HG02973 (cell line): ENCODE data around the gene MBTPS2.
"Not testable (repeated sequence)": the region's sequence is repeated elsewhere in the genome, so short reads cannot be mapped to it uniquely, and the experiment has no call there.

Experiments
- ATAC-seq: cut with Tn5 transposase; IDR thresholded peaks from one replicate; pipeline ENCODE4 v1.9.1; 2021; ENCODE audit warnings: moderate library complexity; ENCODE audit not compliant: unreplicated experiment

Gene MBTPS2

GRCh38 chrX:21856504-21856903, 17.1 kb downstream of the MBTPS2 start:
- no peak for ATAC-seq

GRCh38 chrX:21863241-21863640, 23.8 kb downstream of the MBTPS2 start:
- no peak for ATAC-seq

GRCh38 chrX:21865436-21865835, 26.0 kb downstream of the MBTPS2 start:
- ATAC-seq = no peak

- ATAC-seq = no peak
Observed at GRCh38 chrX:21870494-21870893, 31.1 kb downstream of the MBTPS2 start.

GRCh38 chrX:21873063-21873775, 33.8 kb downstream of the MBTPS2 start:
- ATAC-seq = no peak

GRCh38 chrX:21874182-21874581, 34.8 kb downstream of the MBTPS2 start:
- not testable (repeated sequence) for ATAC-seq

- no peak for ATAC-seq
Observed at GRCh38 chrX:21875013-21875412, 35.6 kb downstream of the MBTPS2 start.

GRCh38 chrX:21881881-21882574, 42.6 kb downstream of the MBTPS2 start:
- ATAC-seq = no peak

- ATAC-seq = no peak
Observed at GRCh38 chrX:21883258-21883657, 43.8 kb downstream of the MBTPS2 start.

- ATAC-seq = no peak
Observed at GRCh38 chrX:21885568-21885967, 46.2 kb downstream of the MBTPS2 start.

- ATAC-seq = no peak
Observed at GRCh38 chrX:21905313-21905712, 65.9 kb downstream of the MBTPS2 start.

GRCh38 chrX:21905953-21906352, 66.5 kb downstream of the MBTPS2 start:
- no peak for ATAC-seq

GRCh38 chrX:21907260-21907659, 67.8 kb downstream of the MBTPS2 start:
- no peak for ATAC-seq

GRCh38 chrX:21911481-21911880, 72.1 kb downstream of the MBTPS2 start:
- ATAC-seq = no peak

- no peak for ATAC-seq
Observed at GRCh38 chrX:21912220-21912619, 72.8 kb downstream of the MBTPS2 start.

- ATAC-seq = no peak
Observed at GRCh38 chrX:21912989-21913388, 73.6 kb downstream of the MBTPS2 start.

GRCh38 chrX:21926116-21926515, 86.7 kb downstream of the MBTPS2 start:
- ATAC-seq = no peak

GRCh38 chrX:21926527-21927278, 87.3 kb downstream of the MBTPS2 start:
- ATAC-seq = no peak

GRCh38 chrX:21929209-21929608, 89.8 kb downstream of the MBTPS2 start:
- no peak for ATAC-seq

- ATAC-seq = no peak
Observed at GRCh38 chrX:21930986-21931385, 91.6 kb downstream of the MBTPS2 start.

GRCh38 chrX:21932292-21933002, 93.0 kb downstream of the MBTPS2 start:
- ATAC-seq = no peak
